Heart left ventricle (tissue), 13 donors: ENCODE measurements around the gene PMEPA1.

Experiments used
- CTCF ChIP-seq, 12 donors: fragments of 200-600 bp; sonication (generic) in 4 of 12; IDR thresholded peaks; one replicate each; pipeline versions ENCODE4 v1.5.0 to v1.8.0; 2018 to 2022; ENCODE audit warnings: antibody characterized with exemption in 12 of 12, mild to moderate bottlenecking in 5 of 12
- POLR2A ChIP-seq, 2 donors: fragments of 450-650 bp; IDR thresholded peaks; one replicate each; pipeline ENCODE4 v1.6.1; 2017; ENCODE audit warnings: antibody characterized with exemption in 2 of 2, mild to moderate bottlenecking in 2 of 2, moderate library complexity in 2 of 2
- donor health status: ischemic (EF 13 %, LVEDD 7.1; RV severe dilation, severe dysfunction).
- donor health status: DM: no; HTN: yes; CAD: no.
- donor health status: DM: no; HTN: no; CAD: no.
- donor health status: ischemic (EF 25% LVEDD 6.9; RV normal size, moderate dysfunction).
- donor health status: ischemic (EF 25% LVEDD 5.7; RV mildly dilated, moderate dysfunction).
- donor health status: ischemic (EF 35%, LVEDD 5.7; RV mildly dilated, moderate dysfunction).
- donor health status: nonischemic (EF 11% LVEDD 7.7; RV severe dilation, severe dysfunction).
- donor health status: DM: yes; HTN: yes; CAD: no.
- donor health status: PGD.
- donor health status: ischemic (EF 29% LVEDD 5.4; RV normal size, mild dysfunction).
- donor health status: nonischemic (EF 23%, LVEDD 6.1; RV moderate dilation, normal function).

- no peak for TF ChIP-seq CTCF (IDR thresholded peaks at IDR 0.05)
- TF ChIP-seq POLR2A (IDR thresholded peaks at IDR 0.05): no peak
These were observed 48.7 kb downstream of the PMEPA1 start for GRCh38 chr20:57660922-57661745.
